ENCODE data around the gene ATG10. TPM values are rescaled to one million over a fixed set of nuclear protein-coding genes. Genes with fewer than 3 reads are reported as not detected.

ATG10 gene
- total and polyA plus RNA-seq, 2 of the 8 experiments (the other 6 are each of a cell fraction or from before 2014, with no cell fraction given): 3.7 to 8.8 TPM

DNA sequence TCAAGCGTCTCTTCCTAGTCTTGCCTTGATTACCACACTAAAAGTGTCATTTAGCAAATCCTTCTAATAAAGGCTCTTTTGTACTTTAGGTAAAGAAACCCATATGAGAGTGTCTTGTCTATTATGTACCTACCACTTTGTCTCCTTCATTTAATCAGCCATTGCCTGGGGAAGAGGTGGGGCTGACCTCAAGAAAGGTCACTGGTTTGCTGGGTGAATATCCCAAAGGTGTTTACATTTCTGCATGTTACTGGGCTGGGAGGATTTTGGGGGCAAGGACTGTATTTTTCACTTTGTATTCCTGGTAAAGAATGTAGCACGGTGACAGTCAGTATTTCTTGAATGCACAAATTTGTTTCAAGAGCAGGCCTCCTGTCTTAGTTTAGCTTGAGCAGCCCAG lies 318.2 kb downstream of the ATG10 start:
- H4K91ac ChIP-seq (replicated peaks; ENCODE audit: insufficient read length, low read length): no peak overlapping the region
- FAIRE-seq (no peak), DNase-seq (ENCODE audit: low read depth in 1 of 2, low spot score in 2 of 2) (no peak)
- H3K27me3 ChIP-seq (replicated peaks in 1 of 4; ENCODE audit: control insufficient read depth in 3 of 4, extremely low read depth in 1 of 4, insufficient read depth in 3 of 4, low read length in 3 of 4): peaks cover 0 to 1% (median 0%) of the 10 kb centered on the region in 4 experiments; a peak in 4 of 7 replicates
- no peak overlapping the region for H3K4me2 ChIP-seq (ENCODE audit: insufficient read depth in 1 of 2, low read depth in 2 of 2, low read length in 2 of 2)
- no peak overlapping the region for H3K23ac ChIP-seq (ENCODE audit: insufficient read length)
- H3K9me3 ChIP-seq (ENCODE audit: insufficient read depth in 2 of 2, low read depth in 1 of 2, low read length in 1 of 2): no peaks in the 10 kb centered on the region
- no peak overlapping the region for H3K27ac ChIP-seq (ENCODE audit: low read depth, low read length)
- no peak overlapping the region for H4K5ac ChIP-seq (ENCODE audit: insufficient read length, low read depth, low read length)
- no peak overlapping the region for H2BK15ac ChIP-seq (ENCODE audit: low read length)
- CTCF ChIA-PET (ENCODE audit: partially characterized antibody): interaction anchor here (2.3 kb wide), 1 partner anchor 32 kb away, joined by 11 read pairs; no protein-coding TSS in a partner anchor
- H3K4me1 ChIP-seq (replicated peaks in 1 of 4; ENCODE audit: control insufficient read depth in 3 of 4, insufficient read depth in 4 of 4, low read length in 3 of 4): peaks cover 8 to 16% (median 12%) of the 10 kb centered on the region in 4 experiments; a peak in 6 of 7 replicates
- H3K23me2 ChIP-seq (ENCODE audit: low read depth, low read length): 0 out of 2 replicates have a peak, but pooled peaks cover 2% of the 10 kb centered on the region
- H3K14ac ChIP-seq (ENCODE audit: insufficient read length): no peak overlapping the region
- H3K79me1 ChIP-seq (ENCODE audit: low read depth, low read length): no peaks in the 10 kb centered on the region; the same call in 1 of the 2 replicates
- no peaks in the 10 kb centered on the region for H3K36me3 ChIP-seq (ENCODE audit: control insufficient read depth in 2 of 4, insufficient read depth in 4 of 4, low read length in 3 of 4)
- no peak overlapping the region for H3K9ac ChIP-seq (replicated peaks in 1 of 4; ENCODE audit: extremely low read depth in 1 of 4, low read depth in 3 of 4, low read length in 3 of 4)
- 94% methylated on average over 2 of the region's 2 CpGs; no CpG with 5 or more reads in 1 of the 2 experiments for WGBS, 2 experiments (ENCODE audit: extremely low coverage in 1 of 2, insufficient coverage in 1 of 2, insufficient read length in 1 of 2, insufficient replicate concordance in 2 of 2, low coverage in 1 of 2, low lambda C conversion rate in 2 of 2, missing lambda C conversion rate in 1 of 2)
- H2BK12ac ChIP-seq (ENCODE audit: low read depth, low read length): no peak overlapping the region
- H2AK5ac ChIP-seq (ENCODE audit: low read depth, low read length): no peak overlapping the region
- no peak overlapping the region for H3K4ac ChIP-seq (replicated peaks; ENCODE audit: insufficient read length, low read depth, low read length)
- no peak overlapping the region for H2BK5ac ChIP-seq (ENCODE audit: low read depth, low read length)
- H2BK120ac ChIP-seq (replicated peaks; ENCODE audit: low read depth, low read length): no peak overlapping the region
- no peak overlapping the region for H3K4me3 ChIP-seq (ENCODE audit: extremely low read depth in 1 of 4, insufficient read depth in 2 of 4, low read depth in 3 of 4, low read length in 4 of 4)
- H3K56ac ChIP-seq (replicated peaks; ENCODE audit: insufficient read length, low read depth, low read length): no peak overlapping the region
- no peak overlapping the region for H3K18ac ChIP-seq (ENCODE audit: extremely low read depth, low read length)
- POLR2A ChIA-PET (ENCODE audit: partially characterized antibody): interaction anchor here (7.6 kb wide), 1 partner anchor 11 kb away, joined by 120 read pairs; the partner anchor contains the start of gene RPS23
- H4K8ac ChIP-seq (ENCODE audit: extremely low read depth, insufficient read depth, low read length): no peak overlapping the region
- no peaks in the 10 kb centered on the region for H3K79me2 ChIP-seq (ENCODE audit: control insufficient read depth in 1 of 2, insufficient read depth in 2 of 2, low read length in 2 of 2)
- no peaks in the 10 kb centered on the region for H4K20me1 ChIP-seq (replicated peaks in 1 of 2; ENCODE audit: control insufficient read depth in 1 of 2, insufficient read depth in 2 of 2, low read length in 2 of 2)
- H2AFZ ChIP-seq (ENCODE audit: low read length): no peak overlapping the region
- no peak overlapping the region for H2BK20ac ChIP-seq (ENCODE audit: low read length)
- TF ChIP-seq RFX5 (IDR thresholded peaks at IDR 0.05; ENCODE audit: borderline replicate concordance, low read depth, low read length): no peak
- TF ChIP-seq JUND (IDR thresholded peaks at IDR 0.05; ENCODE audit: low read length): no peak
- TF ChIP-seq POU5F1 (IDR thresholded peaks at IDR 0.05; ENCODE audit: low read depth, low read length): no peak
- TF ChIP-seq BCL11A (IDR thresholded peaks at IDR 0.05; ENCODE audit: low read depth in 2 of 2, low read length in 2 of 2): no peak
- no peak for TF ChIP-seq KDM5A (IDR thresholded peaks at IDR 0.05; ENCODE audit: low read length)
- no peak for TF ChIP-seq FOSL1 (IDR thresholded peaks at IDR 0.05; ENCODE audit: insufficient read depth, low read depth, low read length)
- TF ChIP-seq, protein P1, sequence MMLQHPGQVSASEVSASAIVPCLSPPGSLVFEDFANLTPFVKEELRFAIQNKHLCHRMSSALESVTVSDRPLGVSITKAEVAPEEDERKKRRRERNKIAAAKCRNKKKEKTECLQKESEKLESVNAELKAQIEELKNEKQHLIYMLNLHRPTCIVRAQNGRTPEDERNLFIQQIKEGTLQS (IDR thresholded peaks at IDR 0.05; ENCODE audit: insufficient read depth, low read depth, low read length): no peak
- no peak for TF ChIP-seq TAF7 (optimal IDR thresholded peaks at IDR 0.05; ENCODE audit: borderline replicate concordance, low read depth, low read length)
- no peak for TF ChIP-seq CREB1 (IDR thresholded peaks at IDR 0.05)
- TF ChIP-seq KDM1A (IDR thresholded peaks at IDR 0.05; ENCODE audit: borderline replicate concordance, low read length): no peak
- TF ChIP-seq SIX5 (IDR thresholded peaks at IDR 0.05; ENCODE audit: low read depth, low read length): no peak
- no peak for TF ChIP-seq JUN (IDR thresholded peaks at IDR 0.05; ENCODE audit: low read depth, low read length)
- TF ChIP-seq YY1 (IDR thresholded peaks at IDR 0.05; ENCODE audit: low read depth, low read length): no peak

All from H1 (cell line).